GM12801 (cell line): ENCODE results near the gene HMGA1.

Experiments used
- TF ChIP-seq, protein P1 (sequence below): IDR thresholded peaks from one replicate; pipeline ENCODE4 v1.5.1; 2011; ENCODE audit warnings: control low read depth; ENCODE audit not compliant: insufficient read length; ENCODE audit errors: extremely low read depth

HMGA1 gene

GRCh38 chr6:34281702-34282334 lies 45.1 kb downstream of the HMGA1 start:
- TF ChIP-seq, protein P1, sequence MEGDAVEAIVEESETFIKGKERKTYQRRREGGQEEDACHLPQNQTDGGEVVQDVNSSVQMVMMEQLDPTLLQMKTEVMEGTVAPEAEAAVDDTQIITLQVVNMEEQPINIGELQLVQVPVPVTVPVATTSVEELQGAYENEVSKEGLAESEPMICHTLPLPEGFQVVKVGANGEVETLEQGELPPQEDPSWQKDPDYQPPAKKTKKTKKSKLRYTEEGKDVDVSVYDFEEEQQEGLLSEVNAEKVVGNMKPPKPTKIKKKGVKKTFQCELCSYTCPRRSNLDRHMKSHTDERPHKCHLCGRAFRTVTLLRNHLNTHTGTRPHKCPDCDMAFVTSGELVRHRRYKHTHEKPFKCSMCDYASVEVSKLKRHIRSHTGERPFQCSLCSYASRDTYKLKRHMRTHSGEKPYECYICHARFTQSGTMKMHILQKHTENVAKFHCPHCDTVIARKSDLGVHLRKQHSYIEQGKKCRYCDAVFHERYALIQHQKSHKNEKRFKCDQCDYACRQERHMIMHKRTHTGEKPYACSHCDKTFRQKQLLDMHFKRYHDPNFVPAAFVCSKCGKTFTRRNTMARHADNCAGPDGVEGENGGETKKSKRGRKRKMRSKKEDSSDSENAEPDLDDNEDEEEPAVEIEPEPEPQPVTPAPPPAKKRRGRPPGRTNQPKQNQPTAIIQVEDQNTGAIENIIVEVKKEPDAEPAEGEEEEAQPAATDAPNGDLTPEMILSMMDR = no peak

- TF ChIP-seq, protein P1 = no peak
Measured at GRCh38 chr6:34284563-34285447, 48.1 kb downstream of the HMGA1 start.

- TF ChIP-seq, protein P1 = no peak
Measured at GRCh38 chr6:34285448-34286164, 48.9 kb downstream of the HMGA1 start.

DNA sequence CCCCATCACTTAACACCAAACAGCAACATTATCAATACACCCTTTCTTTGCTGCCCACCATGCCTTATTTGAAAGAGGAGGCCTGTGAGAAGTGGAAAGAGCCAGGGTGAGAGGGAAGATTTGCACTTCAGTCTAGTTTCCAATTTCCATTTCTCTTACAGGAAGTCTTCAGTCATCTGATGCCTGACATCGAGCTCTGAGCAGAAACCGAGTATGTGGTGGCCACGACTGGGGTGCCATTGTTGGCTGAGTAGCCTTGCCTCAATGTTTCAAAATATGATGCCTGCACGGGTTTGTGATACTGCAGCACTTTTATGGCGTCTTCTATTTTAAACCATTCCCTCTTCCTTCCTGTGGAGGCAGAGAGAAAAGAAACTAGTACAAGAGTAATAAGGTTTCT lies 51.9 kb downstream of the HMGA1 start:
- TF ChIP-seq, protein P1 = no peak

DNA sequence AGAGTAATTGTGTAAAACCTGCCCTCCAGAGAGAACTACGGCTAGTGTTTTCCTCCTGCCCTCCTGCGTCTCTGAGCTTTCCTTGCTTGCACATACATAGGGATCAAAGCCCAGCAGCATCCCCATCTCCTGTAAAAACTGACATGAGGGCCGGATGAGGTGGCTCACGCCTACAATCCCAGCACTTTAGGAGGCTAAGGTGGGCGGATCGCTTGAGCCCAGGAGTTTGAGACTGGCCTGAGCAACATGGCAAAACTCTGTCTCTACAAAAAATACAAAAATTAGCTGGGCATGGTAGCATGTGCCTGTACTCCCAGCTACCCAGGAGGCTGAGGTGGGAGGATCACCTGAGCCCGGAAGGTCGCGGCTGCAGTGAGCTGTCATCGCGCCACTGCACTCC lies 52.5 kb downstream of the HMGA1 start:
- TF ChIP-seq, protein P1 = no peak

DNA sequence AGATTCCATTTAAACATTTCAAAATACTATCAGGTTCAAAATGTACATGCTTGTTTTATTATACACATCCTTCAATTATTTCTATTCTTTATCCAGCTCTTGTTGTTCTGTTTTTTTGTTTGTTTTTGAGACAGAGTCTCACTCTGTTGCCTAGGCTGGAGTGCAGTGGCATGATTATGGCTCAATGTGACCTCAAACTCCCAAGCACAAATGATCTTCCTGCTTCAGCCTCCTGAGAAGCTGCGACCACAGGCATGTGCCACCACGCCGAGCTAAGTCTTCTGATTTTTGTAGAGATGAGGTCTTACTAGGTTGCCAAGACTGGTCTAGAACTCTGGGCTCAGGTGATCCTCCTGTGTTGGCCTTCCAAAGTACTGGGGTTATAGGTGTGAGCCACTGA lies 56.3 kb downstream of the HMGA1 start:
- TF ChIP-seq, protein P1 = no peak

- TF ChIP-seq, protein P1 = no peak
Measured at GRCh38 chr6:34295721-34296120, 59.0 kb downstream of the HMGA1 start.
